ENCODE measurements around the gene MFN2.

DNA sequence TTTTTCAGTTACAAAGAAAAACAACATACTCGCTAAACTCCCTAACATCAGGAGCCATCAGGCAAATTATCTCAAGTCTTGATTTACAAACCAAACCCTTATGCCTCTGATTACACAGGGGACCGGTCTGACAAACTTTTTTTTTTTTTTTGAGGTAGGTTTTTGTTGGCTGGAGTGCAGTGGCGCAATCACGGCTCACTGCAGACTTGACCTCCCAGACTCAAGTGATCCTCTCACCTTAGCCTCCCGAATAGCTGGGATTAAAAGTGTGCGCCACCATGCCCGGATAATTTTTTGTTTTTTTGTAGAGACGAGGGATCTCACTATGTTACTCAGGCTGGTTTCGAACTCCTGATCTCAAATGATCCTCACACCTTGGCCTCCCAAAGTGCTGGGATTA lies 35.3 kb downstream of the MFN2 start:
- TF ChIP-seq, protein P1, sequence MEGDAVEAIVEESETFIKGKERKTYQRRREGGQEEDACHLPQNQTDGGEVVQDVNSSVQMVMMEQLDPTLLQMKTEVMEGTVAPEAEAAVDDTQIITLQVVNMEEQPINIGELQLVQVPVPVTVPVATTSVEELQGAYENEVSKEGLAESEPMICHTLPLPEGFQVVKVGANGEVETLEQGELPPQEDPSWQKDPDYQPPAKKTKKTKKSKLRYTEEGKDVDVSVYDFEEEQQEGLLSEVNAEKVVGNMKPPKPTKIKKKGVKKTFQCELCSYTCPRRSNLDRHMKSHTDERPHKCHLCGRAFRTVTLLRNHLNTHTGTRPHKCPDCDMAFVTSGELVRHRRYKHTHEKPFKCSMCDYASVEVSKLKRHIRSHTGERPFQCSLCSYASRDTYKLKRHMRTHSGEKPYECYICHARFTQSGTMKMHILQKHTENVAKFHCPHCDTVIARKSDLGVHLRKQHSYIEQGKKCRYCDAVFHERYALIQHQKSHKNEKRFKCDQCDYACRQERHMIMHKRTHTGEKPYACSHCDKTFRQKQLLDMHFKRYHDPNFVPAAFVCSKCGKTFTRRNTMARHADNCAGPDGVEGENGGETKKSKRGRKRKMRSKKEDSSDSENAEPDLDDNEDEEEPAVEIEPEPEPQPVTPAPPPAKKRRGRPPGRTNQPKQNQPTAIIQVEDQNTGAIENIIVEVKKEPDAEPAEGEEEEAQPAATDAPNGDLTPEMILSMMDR (IDR thresholded peaks at IDR 0.05) = no peak
- TF ChIP-seq TCF7L2 (IDR thresholded peaks at IDR 0.05; ENCODE audit: low read depth, low read length) (no peak), POLR2AphosphoS5 (IDR thresholded peaks at IDR 0.05; ENCODE audit: low read depth, low read length) (no peak), SIN3A (IDR thresholded peaks at IDR 0.05; ENCODE audit: borderline replicate concordance, insufficient read depth, low read depth, low read length) (no peak)
- TF ChIP-seq, protein P2, sequence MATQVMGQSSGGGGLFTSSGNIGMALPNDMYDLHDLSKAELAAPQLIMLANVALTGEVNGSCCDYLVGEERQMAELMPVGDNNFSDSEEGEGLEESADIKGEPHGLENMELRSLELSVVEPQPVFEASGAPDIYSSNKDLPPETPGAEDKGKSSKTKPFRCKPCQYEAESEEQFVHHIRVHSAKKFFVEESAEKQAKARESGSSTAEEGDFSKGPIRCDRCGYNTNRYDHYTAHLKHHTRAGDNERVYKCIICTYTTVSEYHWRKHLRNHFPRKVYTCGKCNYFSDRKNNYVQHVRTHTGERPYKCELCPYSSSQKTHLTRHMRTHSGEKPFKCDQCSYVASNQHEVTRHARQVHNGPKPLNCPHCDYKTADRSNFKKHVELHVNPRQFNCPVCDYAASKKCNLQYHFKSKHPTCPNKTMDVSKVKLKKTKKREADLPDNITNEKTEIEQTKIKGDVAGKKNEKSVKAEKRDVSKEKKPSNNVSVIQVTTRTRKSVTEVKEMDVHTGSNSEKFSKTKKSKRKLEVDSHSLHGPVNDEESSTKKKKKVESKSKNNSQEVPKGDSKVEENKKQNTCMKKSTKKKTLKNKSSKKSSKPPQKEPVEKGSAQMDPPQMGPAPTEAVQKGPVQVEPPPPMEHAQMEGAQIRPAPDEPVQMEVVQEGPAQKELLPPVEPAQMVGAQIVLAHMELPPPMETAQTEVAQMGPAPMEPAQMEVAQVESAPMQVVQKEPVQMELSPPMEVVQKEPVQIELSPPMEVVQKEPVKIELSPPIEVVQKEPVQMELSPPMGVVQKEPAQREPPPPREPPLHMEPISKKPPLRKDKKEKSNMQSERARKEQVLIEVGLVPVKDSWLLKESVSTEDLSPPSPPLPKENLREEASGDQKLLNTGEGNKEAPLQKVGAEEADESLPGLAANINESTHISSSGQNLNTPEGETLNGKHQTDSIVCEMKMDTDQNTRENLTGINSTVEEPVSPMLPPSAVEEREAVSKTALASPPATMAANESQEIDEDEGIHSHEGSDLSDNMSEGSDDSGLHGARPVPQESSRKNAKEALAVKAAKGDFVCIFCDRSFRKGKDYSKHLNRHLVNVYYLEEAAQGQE (IDR thresholded peaks at IDR 0.05; ENCODE audit: insufficient read depth in 1 of 2, low read depth in 2 of 2, low read length in 1 of 2) = no peak
